GM18867 (cell line): ENCODE results near the gene YARS2.
"Not testable (repeated sequence)": the region's sequence is repeated elsewhere in the genome, so short reads cannot be mapped to it uniquely, and the experiment has no call there.

Experiments used
- ATAC-seq: cut with Tn5 transposase; IDR thresholded peaks from one replicate; pipeline ENCODE4 v1.9.1; 2021; ENCODE audit warnings: mild to moderate bottlenecking, moderate library complexity; ENCODE audit not compliant: unreplicated experiment

Gene YARS2

DNA sequence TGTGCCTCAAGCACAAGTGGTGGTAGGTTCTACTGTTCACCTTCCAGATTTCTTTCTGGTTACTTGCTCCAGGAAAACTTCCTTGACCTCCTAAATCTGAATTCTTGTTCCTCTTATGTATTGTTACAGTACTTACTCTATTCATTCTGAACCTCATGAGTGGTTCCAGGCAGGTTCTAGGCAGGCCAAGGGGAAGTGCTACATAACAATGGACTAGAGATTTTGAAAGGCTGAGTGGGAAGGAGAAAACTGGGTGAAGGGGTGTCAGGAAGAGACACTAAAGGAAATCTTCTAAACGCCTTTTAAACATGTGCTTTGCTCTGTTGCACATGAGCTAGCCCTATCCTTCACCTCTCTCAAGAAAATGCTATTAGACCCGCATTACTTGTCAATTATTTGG, 1.6 kb downstream of the YARS2 start:
- ATAC-seq: no peak

DNA sequence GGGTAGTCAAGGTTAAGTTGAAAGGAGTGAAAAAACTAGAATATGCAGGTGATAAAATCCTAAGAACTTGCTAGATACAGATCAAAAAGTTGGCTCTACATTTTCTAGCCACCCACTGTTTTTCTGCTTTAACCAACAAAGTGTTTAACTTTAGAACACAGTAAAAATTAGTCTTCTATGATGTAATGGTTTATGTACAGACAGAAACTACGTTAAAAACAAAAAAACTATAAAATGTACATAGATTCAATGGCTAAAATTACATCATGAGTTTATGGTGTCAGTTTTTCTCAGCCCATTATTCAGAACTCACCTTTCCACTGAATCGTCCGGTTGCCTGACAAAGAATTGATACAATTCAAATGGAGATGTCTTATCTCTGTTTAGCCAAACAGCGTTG, 2.1 kb downstream of the YARS2 start:
- ATAC-seq: no peak

DNA sequence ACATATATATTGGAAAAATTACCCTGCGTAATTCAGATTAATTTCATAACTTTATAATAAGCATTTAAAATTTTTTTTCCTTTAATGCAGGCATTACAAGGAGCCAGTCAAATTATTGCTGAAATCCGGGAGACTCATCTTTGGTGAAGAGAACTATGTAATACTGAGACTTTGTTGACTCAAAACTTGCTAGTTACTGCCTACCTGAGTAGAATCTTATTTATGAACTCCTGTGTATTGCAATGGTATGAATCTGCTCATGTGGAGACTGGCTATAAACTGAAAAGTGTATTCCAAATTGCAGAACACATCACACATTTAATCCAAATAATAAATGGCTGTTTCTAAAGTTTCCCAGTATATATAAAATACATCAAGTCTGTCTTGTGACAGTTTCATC, 12.4 kb downstream of the YARS2 start:
- no peak for ATAC-seq

DNA sequence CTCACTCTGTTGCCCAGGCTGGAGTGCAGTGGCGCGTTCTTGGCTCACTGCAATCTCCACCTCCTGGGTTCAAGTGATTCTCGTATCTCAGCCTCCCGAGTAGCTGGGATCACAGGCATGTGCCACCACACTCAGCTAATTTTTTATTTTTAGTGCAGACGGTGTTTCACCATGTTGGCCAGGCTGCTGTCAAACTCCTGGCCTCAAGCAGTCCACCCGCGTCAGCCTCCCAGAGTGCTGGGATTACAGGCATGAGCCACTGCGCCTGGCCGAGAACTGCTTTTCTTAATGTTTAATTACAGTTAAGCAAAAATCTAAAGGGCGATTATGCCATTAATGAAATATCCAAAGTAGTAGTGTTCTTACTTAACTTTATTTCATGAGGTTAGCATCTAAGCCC, 13.6 kb downstream of the YARS2 start:
- no peak for ATAC-seq

DNA sequence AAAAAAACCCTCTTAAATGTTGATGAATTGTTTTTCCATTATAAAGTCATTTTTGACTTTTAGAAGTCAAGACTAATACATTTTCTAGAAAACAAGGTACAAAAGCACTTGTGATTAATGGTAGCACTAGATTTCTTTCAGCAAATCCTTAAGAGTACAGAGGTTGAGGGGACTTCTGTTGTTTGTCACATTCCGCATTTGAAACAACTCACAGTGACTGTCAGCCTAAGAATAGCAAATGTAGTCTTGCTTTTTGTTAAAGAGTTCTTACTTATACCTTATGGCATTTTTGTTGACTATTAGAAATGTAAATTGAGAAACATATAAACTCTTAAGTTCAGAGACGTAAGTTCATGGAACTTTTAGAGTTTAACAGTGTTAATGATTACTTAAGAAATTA, 16.4 kb downstream of the YARS2 start:
- no peak for ATAC-seq

DNA sequence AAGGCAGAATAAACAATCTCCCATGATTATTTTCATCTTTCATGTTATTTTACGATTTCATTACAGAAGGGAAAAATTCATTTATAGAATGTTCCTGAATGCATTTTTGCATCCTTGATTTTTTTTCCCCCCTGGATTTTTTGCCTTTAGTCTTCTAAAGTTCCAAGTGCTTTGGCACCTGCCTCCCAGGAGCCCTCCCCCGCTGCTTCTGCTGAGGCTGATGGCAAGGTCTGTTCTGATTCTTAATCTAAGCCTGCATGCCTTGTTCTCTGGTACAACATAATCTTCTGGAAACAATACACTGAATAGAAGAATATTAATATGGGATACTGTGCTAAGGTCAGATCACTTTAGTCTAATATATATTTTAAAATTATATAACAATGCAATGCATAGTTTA, 18.0 kb downstream of the YARS2 start:
- ATAC-seq: no peak

DNA sequence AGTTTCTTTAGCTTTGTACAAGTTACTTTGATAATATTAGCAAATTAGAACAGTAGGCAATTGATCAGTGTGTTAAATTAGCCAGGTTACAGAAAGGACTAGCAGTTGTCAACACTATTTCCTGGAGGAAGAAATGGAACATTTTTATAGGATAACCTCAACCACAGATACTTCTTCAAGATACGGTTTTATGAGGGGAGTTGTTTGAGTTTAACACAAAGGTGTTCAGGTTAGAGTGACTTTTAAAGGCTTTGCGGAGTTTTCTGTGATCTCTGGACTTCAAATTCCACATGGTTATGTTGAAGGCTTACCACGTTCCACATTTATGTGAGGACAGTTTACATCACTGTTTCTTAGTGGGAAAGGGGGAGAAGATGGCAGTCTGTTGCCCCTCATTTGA, 19.3 kb downstream of the YARS2 start:
- no peak for ATAC-seq

DNA sequence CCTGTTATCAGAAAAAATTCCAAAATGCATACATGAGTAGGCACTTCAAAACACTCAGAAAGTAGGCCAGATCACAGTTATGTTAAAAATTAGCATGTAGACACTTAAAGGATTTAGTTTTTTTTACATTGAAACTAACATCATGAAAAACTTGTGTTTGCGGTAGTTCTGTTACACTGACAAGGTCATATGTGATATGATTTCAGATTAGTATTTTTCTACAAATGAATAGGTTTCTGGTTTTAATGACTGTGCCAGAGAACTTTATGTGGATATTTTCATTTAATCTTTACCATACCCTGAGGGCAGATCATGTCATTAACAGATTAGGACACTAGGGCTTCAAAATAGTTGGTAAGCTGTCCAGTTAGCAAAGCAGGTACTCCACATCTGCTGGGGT, 20.7 kb downstream of the YARS2 start:
- ATAC-seq: no peak

DNA sequence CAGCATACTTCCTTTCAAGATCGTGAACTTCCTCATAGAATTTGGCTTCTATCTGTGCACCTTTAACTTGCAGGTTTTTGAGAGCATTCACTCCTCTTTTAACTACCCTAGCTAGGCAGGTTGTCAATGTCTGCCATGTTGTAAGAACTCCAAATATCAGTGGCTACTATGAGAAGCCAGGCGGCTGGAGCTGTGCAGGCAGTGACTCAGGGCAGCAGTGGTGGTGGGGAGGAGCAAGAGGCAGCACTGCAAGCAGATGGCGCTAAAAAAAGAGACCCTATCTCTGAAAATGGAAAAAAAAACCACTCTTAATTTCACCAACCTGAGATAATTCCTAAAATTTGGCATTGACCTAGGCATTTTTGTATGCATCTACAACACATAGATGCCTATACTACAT, 28.5 kb downstream of the YARS2 start:
- ATAC-seq: no peak

DNA sequence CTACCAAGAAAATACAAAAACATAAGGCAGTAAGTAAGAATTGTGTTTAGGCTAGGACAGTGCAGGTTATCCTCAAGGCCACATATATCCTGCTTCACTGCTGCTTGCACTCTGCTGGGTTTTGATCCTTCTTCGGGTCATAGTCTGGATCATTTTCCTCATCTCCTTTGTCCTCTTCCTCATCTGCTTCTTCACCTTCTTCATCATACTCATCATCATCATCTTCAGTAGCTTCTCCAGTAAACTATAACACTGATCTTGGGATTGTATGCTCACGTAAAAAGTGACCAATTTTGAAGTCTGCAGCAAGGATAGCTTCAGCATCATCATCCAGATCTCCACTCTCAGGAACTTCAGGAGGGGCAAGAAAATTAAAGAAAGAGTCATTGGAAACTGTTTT, 29.4 kb downstream of the YARS2 start:
- ATAC-seq: no peak

DNA sequence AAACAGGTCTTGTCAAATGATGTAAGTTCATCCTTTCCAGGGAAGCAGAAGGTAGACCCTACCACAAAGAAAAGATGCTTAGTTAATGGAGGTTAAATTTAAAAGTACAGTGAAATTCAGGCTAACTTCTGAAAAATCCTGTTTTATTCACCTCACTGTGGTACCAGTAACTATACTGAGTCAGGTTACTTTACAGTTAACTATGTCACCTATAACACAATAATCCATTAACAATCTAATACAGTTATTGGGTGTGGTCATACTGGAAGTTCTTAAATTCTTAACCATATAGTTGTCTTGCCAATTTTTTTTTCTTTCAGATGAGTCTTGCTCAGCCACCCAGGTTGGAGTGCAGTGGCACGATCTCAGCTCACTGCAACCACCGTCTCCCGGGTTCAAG, 30.4 kb downstream of the YARS2 start:
- ATAC-seq: not testable (repeated sequence)

DNA sequence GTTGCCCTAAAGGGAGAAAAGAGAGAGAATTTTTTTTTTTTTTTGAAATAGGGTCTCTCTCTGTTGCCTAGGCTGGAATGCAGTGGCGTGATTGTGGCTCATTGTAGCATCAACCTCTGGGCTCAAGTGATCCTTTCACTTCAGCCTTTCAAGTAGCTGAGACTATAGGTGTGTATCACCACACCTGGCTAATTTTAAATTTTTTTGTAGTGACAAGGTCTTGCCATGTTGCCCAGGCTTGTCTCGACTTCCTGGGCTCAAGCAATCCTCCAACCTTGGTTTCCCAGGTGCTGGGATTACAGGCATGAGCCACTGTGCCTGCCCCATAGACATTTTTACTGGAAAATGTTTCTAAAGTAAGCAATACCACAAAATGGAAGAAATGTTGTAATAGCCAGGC, 36.8 kb downstream of the YARS2 start:
- ATAC-seq: no peak

DNA sequence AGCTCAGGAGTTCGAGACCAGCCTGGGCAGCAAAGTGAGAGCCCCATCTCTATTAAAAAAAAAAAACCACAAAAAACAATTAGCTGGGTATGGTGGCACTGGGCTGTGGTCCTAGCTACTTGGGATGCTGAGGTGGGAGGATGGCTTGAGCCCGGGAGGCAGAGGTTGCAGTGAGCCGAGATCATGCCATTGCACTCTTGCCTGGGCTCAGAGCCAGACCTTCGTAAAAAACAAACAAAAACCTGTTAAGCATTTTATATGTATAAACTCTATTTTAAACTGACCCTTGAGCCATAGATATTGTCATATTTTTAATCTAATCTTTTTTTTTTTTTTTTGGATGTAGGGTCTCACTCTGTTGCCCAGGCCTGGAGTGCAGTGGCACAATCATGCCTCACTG, 40.9 kb downstream of the YARS2 start:
- no peak for ATAC-seq

DNA sequence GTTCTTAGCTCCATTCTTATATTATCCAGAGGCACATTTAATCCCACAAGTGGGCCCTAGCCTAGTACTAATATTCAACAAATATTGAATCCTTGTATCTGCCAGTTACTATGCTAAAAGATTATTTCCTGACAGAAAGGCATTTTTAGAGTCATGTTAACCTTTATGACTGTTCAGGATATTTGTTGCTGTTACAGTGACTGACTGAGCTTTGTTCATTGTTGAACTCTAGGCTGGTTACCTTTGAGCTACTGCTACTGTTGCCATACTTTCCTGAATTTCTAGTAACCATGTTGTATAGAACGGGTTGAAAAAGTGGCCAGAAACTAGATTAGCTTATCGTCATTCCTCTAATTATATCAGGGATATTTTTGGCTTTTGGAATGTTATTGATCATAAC, 46.8 kb downstream of the YARS2 start:
- no peak for ATAC-seq

DNA sequence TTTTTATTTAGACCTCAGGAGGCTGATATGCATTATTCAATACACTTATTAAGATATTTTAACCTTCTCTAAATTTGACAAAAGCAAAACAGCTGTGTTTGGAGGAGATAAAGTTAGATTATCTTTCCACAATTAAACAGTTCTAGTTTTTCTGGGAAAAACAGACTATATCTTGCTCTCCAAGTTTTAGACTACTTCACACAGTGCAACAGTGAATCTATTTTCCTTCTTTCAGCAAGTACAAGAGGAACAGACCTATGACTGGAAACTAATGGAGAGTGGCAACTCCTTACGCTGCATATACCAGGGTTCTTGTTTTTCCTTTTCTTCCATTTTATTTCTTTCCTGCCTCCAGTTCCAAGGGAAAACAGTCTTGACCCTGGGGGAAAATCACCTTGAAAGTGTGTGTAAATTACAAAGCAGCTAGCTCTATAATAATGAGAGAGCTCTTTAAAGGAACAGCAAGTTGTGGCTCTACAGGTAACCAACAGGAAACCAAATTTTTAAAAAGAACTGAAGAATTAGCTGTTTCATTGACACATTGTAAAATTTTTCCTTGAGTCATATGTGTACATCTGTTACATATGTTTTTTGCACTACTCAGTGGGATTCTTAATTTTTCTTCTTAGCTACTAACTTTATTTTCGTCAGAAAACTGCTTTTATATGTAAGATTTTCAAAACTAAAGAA, 49.2 kb downstream of the YARS2 start:
- no peak for ATAC-seq

DNA sequence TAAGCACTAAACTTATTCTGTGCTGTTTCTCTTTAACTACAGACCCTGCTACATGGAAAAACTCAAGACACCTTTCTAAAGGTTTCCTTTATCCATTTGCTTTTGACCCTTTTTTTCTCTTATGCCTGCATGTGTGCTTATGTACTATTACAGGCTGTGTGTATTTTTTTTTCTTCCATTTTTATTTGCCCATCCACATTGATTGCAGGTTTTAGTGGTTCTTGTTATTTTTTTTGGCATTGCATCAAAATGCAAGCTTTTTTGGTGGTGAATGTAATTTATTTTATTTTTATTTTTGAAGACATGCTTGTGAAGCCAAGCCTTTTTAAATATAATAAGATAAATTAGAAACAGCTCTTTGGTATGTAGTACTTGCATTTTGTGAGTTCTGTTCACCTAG, 49.9 kb downstream of the YARS2 start:
- no peak for ATAC-seq

DNA sequence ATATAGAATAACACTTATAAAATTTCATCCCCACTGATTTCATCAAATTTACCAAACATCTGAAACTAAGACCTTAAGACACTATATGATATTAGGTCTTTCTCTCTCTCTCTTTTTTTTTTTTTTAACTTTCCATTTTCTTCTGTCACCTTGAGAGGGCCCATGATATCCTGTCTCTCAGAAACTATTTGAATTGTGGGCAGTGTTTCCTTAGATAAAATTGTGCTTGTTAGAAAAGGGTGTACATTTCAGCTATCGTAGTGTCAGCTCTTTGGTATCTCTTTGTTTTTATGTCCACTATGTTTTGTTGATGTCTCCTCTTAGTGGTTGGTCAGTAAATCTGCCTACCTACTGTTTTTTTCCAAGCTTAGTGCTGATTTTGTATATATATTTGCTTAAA, 52.8 kb downstream of the YARS2 start:
- no peak for ATAC-seq

DNA sequence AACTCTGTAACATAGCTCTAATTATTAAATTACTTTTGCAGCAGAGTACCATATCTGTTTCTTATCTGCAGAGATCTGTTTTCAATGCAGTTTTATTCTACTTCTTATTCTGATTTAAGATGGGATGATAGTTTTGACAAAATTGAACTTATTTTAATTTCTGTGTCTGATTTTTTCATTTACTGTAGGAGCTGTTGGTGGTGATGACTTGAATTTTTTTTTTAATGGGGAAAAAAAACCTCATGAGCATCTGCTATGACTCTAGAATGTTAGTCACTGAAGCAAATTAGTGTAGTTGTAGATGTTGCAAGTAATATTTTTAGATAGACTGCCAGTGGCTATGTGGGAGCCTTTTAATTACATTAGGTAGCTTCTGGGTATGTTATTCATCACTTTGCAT, 53.2 kb downstream of the YARS2 start:
- ATAC-seq: no peak

DNA sequence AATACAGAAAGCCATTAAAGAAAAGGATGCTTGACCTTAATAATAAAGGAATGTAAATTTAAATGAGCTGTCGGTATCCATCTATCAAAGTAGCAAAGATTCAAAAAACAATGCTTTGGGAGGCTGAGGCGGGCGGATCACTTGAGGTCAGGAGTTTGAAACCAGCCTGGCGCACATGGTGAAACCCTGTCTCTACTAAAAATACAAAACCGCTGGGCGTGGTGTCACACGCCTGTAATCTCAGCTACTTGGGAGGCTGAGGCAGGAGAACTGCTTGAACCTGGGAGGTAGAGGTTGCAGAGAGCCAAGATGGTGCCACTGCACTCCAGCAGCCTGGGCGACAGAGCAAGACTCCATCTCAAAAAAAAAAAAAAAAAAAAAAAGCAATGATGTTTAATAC, 56.3 kb downstream of the YARS2 start:
- not testable (repeated sequence) for ATAC-seq

DNA sequence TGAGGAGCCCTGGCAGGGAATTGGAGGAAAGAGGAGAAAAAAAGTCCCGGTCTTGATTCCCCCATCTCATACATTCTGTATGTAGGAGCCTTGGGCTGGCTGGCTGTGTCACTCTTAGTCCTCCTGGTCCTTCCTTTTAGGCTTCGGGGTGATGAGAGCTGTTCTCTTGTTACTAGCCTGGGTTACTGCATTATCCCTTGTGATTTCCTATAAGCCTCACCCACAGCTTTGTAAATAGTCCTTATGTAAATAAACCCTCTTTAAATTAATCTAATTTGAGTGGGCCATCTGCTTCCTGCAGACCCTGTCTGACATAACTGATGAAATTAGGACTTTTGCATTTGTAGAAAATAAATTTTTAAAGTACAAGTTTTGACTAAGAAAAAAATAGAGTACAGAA, 57.4 kb downstream of the YARS2 start:
- no peak for ATAC-seq

DNA sequence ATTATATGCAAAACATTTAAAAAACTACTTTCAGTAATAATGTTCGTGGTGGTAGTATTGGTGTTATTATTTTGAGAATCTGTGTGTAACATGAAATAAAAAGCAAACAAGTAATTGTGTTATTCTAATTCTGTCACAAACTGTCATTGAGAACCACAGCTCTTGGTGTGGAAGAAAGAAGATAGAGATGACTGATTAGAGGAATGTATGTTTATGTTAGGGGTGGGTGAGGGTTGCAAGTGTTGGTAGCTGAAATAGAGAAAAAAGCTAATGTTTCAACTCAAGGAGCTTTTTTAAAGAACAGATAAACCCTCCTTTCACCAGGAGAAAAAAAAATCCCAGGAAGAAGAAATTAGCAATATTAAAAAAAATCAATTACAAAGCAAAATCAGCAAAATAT, 58.3 kb downstream of the YARS2 start:
- no peak for ATAC-seq
